Suppressor macrophage treated with lipopolysaccharide for 4 hours (primary cell): ENCODE results near the gene DYDC1.
"Not testable (repeated sequence)": the region's sequence is repeated elsewhere in the genome, so short reads cannot be mapped to it uniquely, and the experiment has no call there.

Source experiments
- DNase-seq: peaks from one replicate; pipeline ENCODE4 v3.0.0-alpha.2; 2020

DYDC1 gene

DNA sequence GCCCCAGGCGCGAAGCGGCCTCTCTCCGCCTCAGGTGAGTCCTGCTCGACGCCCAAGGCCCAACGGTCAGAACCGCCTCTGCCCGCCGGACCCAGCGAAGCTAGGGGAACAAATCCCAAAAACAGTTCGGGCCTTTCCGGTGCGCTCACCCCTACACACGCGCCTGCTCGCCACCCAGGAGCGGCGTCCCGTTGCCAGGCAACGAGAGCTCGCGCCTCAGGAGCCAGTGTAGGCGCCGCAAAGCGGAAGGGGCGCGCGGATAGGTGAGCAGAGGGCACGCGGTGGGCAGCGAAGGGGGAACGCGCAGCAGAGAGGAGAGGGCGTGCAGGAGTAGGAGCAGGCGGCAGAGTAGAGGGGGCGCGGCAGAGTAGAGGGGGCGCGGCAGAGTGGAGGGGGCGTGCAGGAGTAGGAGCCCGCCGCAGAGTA lies at the start of gene DYDC1, which contains the start of gene DYDC2:
Gene DYDC1 (minus strand): TSS at position 193 of the 426 bp plus-strand sequence. CDS start 4,154 bp downstream, outside the sequence.
Gene DYDC2 (plus strand): TSS at position 219 of the 426 bp plus-strand sequence. CDS start 5,663 bp downstream, outside the sequence.
- DNase-seq, result peak; percentile 39

DNA sequence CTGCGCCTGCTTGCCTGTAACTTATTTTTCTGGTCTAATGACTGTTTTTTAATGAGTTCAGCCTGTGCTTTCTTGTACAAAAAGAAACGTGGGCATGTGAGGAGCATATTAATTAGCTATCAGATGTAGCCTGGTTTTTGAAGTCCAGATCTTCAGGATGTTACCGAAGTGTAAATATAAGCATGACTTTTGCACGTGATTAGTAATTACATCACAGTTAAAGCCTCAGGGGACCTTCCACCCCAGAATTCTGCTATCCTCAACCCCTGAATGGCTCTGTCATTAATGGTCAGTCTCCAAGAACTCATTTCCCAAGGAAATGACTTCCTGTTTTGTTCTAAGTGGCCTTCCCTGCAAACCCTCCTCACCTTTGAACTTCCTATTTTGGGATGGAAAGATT lies 49.6 kb upstream of the DYDC1 start:
- no peak for DNase-seq

DNA sequence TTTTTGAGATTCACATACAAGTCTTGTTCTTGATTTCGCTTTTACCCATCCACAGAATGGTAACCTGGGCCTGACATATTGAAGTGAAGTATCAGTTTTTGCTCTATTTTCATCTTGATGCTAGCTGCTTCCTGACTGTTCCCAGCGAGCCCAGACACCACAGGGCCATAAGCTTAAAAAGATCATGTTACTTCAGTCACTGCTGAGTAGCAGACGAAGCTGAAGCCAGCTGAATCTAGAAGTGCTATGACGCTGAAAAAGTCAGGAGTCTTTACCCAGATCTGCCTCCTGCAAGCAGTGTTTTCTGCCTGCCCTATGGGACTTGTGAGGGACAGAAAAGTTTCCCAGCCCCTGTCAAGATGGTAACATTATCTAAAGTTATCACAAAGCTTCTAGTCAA lies 49.1 kb upstream of the DYDC1 start:
- DNase-seq, result no peak

GRCh38 chr10:80405035-80405434 lies 48.5 kb upstream of the DYDC1 start:
- DNase-seq, result no peak

DNA sequence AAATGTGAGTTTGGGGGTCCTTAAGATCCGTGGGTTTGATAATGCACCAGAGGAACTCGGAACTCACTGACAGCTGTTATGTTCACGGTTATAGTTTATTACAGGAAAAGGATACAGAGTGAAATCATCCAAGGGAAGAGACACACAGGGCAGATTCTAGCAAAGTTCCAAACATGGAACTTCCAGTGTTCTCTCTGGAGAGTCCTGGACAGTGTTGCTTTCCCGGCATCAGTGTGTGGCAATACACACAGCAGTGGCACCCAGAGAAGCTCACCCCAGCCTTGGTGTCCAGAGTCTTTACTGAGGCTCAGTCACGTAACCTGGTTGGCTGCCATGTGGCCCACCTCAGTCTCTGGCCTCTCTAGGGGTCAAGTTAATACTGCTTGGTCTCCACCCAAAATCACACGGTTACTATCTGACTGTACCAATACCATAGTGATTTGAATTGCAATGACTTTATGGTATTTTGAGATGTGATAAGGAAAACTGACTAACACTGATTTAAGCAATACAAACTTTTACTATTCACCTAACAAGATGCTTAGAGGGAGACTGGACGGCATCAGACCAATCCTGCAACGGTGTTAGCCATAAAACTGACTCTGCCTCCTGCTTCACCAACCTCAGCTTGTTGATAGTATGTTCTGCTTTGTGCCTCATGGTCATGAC lies 43.7 kb upstream of the DYDC1 start:
- no peak for DNase-seq

GRCh38 chr10:80397014-80397413 lies 40.5 kb upstream of the DYDC1 start:
- DNase-seq, result no peak

- no peak for DNase-seq
Observed at GRCh38 chr10:80394358-80394916, 37.9 kb upstream of the DYDC1 start.

DNA sequence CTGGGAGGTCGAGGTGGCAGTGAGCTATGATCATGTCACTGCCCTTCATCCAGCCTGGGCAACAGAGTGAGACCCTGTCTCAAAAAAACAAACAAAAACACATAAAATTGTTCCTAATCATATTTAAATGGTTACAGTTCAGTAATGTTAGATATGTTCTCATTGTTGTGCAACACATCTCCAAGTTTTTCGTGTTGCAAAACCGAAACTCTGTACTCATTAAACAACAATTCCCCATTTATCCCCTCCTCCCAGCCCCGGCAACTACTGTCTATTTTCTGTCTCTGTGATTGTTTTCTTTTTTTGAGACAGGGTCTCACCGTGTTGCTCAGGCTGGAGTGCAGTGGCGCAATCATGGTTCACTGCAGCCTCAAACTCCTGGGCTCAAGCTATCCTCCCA lies 35.7 kb upstream of the DYDC1 start:
- DNase-seq, result peak; percentile 79

DNA sequence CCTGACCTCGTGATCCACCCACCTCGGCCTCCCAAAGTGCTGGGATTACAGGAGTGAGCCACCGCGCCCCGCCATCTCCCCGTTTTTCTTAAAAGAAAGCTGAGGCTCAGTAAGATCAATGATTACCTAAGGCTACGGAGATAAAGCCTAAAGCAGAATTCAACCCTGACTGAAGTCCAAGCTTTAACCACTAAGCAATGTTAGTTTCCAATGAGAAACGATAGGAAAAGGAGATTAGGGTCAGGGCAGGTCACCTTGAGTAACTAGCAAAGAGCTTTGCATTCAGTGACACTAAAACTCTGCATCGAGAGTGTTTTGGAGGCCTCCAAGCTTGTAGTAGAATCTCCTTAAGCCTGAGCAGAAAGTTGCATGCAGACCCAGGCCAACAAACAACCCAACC lies 34.2 kb upstream of the DYDC1 start:
- DNase-seq, result no peak

GRCh38 chr10:80382989-80383388 lies 26.4 kb upstream of the DYDC1 start:
- DNase-seq, result peak; percentile 68

DNA sequence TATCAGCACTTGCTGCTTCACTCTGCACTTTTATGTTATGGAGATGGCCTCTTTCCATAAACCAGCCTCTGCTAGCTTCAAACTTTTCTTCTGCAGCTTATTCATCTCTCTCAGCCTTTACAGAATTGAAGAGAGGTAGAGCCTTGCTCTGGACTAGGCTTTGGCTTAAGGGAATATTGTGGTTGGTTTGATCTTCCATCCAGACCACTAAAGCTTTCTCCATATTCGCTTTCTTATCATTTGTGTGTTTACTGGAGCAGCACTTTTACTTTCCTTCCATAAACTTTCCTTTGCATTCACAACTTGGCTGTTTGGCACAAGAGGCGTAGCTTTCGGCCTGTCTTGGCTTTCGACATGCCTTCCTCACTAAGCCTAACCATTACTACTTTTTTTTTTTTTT lies 23.6 kb upstream of the DYDC1 start:
- DNase-seq, result no peak

- DNase-seq, result no peak
Observed at GRCh38 chr10:80379701-80380100, 23.1 kb upstream of the DYDC1 start.

GRCh38 chr10:80373502-80373901 lies 16.9 kb upstream of the DYDC1 start:
- DNase-seq, result peak; percentile 63

- DNase-seq, result no peak
Observed at GRCh38 chr10:80372675-80373074, 16.1 kb upstream of the DYDC1 start.

- no peak for DNase-seq
Observed at GRCh38 chr10:80371467-80371866, 14.9 kb upstream of the DYDC1 start.

GRCh38 chr10:80365510-80365909 lies 9.0 kb upstream of the DYDC1 start:
- no peak for DNase-seq

- no peak for DNase-seq
Observed at GRCh38 chr10:80359644-80360043, 3.1 kb upstream of the DYDC1 start.

DNA sequence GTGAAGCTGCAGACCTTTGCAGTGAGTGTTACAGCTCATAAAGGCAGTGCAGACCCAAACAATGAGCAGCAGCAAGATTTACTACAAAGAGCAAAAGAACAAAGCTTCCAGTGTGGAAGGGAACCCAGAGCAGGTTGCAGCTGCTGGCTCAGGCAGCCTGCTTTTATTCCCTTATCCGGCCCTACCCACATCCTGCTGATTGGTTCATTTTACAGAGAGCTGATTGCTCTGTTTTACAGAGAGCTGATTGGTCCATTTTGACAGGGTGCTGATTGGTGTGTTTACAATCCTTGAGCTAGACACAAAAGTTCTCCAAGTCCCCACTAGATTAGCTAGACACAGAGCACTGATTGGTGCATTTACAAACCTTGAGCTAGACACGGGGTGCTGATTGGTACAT lies 2.4 kb upstream of the DYDC1 start:
- DNase-seq, result not testable (repeated sequence)

DNA sequence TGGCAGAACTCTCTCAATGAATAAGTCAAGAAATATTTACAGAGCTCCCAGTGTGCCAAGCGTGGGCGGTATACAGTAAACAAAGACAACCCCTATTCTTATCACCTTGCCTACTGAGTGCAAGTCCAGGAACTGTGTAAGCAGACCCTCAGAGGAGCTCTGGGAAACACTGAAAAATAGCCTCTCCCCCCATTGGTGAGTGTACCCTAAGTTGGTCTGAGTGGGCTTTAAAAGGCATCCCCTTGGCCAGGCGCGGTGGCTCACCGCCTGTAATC lies 1.2 kb upstream of the DYDC1 start:
- no peak for DNase-seq

DNA sequence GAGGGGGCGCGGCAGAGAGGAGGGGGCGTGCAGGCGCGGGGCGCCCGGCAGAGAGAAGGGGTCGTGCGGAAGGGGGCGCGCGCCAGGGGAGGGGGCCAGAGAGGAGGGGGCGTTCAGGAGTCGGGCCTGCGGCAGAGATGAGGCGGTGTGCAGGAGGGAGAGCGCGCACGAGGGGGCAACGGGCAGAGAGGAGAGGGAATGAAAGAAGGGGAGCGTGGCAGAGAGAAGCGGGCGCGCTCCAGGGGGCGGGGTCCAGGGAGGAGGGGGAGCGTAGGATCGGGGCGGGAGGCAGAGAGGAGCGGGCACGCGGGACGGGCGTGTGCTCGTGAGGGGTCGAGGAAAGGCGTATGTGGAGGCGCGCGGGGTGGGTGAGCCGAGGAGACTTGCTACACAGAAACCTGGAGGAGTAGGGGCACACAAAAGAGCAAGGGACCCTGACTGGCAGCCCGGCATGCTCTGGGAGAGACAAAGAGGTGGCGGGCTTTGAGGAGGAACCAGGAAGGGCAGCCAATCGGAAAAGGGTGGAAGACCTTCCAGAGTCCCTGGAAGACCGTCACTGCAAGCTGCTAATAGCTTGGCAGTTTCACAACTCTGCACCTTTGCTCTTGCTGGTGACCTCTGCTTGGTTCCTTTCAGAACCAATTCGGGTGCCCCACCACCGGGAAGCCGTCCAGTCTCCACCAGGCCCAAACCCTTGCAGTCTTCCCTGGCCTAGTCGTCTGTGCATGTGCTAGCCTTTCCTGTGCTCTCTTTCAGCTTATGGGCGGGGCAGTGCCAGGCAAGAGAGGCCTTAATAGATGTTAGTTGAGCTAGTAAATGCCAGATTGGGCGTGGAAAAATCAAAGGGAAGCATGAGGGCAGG lies 665 bp upstream of the DYDC1 start:
- DNase-seq, result no peak

GRCh38 chr10:80351220-80351619 lies 5.3 kb downstream of the DYDC1 start:
- DNase-seq, result peak; percentile 21

DNA sequence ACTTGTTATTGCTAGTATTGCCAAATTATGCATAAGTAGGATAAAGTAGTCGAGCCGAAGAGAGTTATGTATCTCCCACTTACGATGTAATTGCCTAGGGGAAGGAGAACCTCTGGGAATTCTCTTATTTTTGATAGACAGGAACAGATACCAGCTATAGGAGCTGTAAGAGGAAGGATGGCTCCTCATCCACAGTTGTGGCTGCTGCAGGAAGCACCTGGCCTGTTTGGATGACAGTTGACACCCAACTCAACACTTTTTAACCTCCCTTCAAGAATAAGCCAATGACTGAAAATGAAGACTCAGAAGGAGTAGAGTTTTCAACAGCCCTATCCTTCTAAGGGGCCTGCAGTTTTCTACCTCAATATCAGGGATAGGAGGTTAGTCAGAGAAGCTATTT lies 6.3 kb downstream of the DYDC1 start:
- no peak for DNase-seq

- DNase-seq, result no peak
Observed at GRCh38 chr10:80344912-80345311, 11.6 kb downstream of the DYDC1 start.

GRCh38 chr10:80344276-80344675 lies 12.3 kb downstream of the DYDC1 start:
- no peak for DNase-seq
